Measurements from ENCODE around the gene CACNA1A.

- TF ChIP-seq FOXS1 (CRISPR knock-in tag; IDR thresholded peaks at IDR 0.05): no peak
- no peak for TF ChIP-seq POLR2A (IDR thresholded peaks at IDR 0.05; ENCODE audit: low read length)
- TF ChIP-seq ELK1 (IDR thresholded peaks at IDR 0.05; ENCODE audit: low read depth, low read length): no peak
These were observed 277.0 kb downstream of the CACNA1A start for GRCh38 chr19:13229246-13229645.
